ENCODE measurements around the gene ZFYVE28.

DNA sequence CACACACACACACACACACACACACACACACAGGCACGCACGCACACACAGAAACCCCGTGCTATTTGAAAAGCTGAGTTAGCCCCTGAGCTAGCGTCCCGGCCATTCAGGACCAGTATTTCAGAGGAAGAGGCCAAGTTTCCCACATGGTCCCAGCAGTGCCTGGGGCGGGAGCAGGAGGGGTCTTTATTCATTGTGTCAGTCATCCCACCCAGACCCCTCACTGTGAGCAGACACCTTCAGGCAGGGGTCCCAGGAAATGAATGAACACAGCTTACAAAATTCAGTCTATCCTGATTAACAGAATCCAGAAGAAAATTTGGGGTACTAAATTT lies 58.1 kb downstream of the ZFYVE28 start:
- no peak for TF ChIP-seq POLR2A (IDR thresholded peaks at IDR 0.05)
- no peak for TF ChIP-seq CTCF (IDR thresholded peaks at IDR 0.05)

Data from vagina (tissue), 2 donors.